Activated CD8-positive, alpha-beta memory T cell treated with anti-CD3 and anti-CD28 coated beads, Interleukin-2, amount 10 ng/mL, durations not matched to agents 7 days and 5 days (primary cell): ENCODE results near the gene C14orf119. TPM values are rescaled to one million over a fixed set of nuclear protein-coding genes. Genes with fewer than 3 reads are reported as not detected.

Source experiments
- ATAC-seq: fragments of 150-1000 bp; cut with Tn5 transposase; one replicate; pipeline ENCODE4 v1.10.0; 2021; ENCODE audit warnings: moderate library complexity
- CTCF ChIA-PET: fragments of 350-600 bp; sonication (Branson Sonifier 250); formaldehyde crosslinking; loops from one replicate; lab custom pipeline; 2021; ENCODE audit warnings: antibody characterized with exemption; lab: Charles Lee
- DNase-seq: peaks from one replicate; pipeline ENCODE4 v3.0.0-alpha.2; 2020
- H3K27ac Mint-ChIP-seq: one replicate; pipeline ENCODE4 v1.8.0; 2021; ENCODE audit warnings: mild to moderate bottlenecking, mixed read lengths
- H3K27me3 Mint-ChIP-seq: one replicate; pipeline ENCODE4 v1.8.0; 2021; ENCODE audit warnings: mixed read lengths
- H3K36me3 Mint-ChIP-seq: one replicate; pipeline ENCODE4 v1.8.0; 2021; ENCODE audit warnings: mild to moderate bottlenecking, mixed read lengths
- H3K4me1 Mint-ChIP-seq: one replicate; pipeline ENCODE4 v1.8.0; 2021; ENCODE audit warnings: mixed read lengths
- H3K4me3 Mint-ChIP-seq: one replicate; pipeline ENCODE4 v1.8.0; 2021; ENCODE audit warnings: mild to moderate bottlenecking, moderate library complexity, mixed read lengths
- H3K9me3 Mint-ChIP-seq: one replicate; pipeline ENCODE4 v1.8.0; 2022; ENCODE audit warnings: low read depth, mixed read lengths
- total RNA-seq, 2 experiments: library from RNA; stranded (reverse); gene quantifications; one replicate each; pipeline ENCODE4 v1.2.3, GENCODE V29; 2021

Gene C14orf119
- total RNA-seq, 2 experiments from 2014 or later, result 44.6 to 53.2 TPM

DNA sequence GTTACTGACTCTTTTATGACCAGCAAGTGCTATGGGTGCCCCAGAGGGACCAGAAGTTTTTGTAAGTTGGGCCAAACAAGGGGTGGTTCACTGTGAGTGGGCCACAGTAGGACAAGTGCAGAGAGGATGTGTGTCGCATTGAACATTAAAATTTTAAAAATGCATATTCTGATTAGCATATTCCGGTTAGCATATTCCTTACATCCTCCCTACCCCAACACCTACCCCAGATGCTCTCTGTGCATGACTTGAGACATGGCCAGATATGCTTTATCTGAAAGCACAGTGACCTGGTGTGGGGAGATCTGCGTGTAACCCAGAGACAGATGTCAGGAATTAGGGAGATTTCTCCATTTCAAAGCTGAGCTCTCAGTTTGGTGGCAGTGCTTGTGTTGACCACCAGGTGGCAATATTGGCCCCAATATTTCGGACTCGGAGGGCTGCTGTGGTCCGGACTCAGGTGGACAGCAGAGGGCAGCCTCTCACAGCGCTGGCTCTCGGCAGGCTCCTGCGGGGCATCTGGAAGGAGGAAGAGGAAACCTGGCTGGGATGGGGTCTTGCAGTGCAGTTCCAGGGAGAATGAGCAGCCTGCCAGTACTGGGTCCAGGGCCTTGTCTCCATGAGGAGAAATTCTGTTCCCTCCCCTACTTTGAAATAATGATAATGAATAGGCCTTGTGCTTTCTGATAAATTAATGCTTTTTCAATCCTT, 25.4 kb downstream of the C14orf119 start:
- CTCF ChIA-PET, result interaction anchor here (0.6 to 6.8 kb wide), 69 partner anchors 9 to 433 kb away, joined by 3 to 285 read pairs (median 5); partner anchors contain the start of genes ACIN1, AJUBA, C14orf119 and CDH24
- no peaks in the 10 kb centered on the region for H3K36me3 Mint-ChIP-seq
- no peaks in the 10 kb centered on the region for H3K27me3 Mint-ChIP-seq
- H3K4me1 Mint-ChIP-seq, result peaks cover 35% of the 10 kb centered on the region
- H3K4me3 Mint-ChIP-seq, result peak overlapping the region; percentile 22
- ATAC-seq (peak; percentile 84), DNase-seq (peak; percentile 91)
- H3K9me3 Mint-ChIP-seq, result no peaks in the 10 kb centered on the region
- H3K27ac Mint-ChIP-seq, result peak overlapping the region; percentile 91

DNA sequence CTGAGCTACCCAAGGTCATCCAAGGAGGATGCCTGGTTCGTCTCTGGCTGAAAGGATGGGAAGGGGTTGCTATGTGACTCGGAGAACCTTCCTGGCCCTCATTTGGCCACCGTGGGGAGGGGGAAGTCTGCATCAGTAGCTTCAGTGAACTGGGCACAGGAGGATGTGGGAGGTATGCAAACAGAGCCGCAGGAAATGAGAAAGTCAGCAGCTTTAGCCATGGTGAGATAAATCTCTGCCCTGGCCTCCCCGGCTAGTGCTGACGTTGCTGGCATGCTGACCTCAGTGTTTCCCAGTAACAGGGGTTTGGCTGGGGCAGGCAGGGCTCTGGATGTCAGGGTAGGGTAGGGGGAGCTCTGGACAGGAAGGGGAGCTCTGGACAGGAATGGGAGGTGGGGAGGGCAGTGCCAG, 26.1 kb downstream of the C14orf119 start:
- ATAC-seq, result no peak
- no peaks in the 10 kb centered on the region for H3K36me3 Mint-ChIP-seq
- H3K4me1 Mint-ChIP-seq, result peaks cover 34% of the 10 kb centered on the region
- no peak overlapping the region for H3K4me3 Mint-ChIP-seq
- no peaks in the 10 kb centered on the region for H3K9me3 Mint-ChIP-seq
- CTCF ChIA-PET, result interaction anchor here (0.7 to 6.8 kb wide), 42 partner anchors 9 to 260 kb away, joined by 3 to 285 read pairs (median 7); partner anchors contain the start of genes ACIN1, C14orf119, CDH24 and CIROP
- no peaks in the 10 kb centered on the region for H3K27me3 Mint-ChIP-seq
- H3K27ac Mint-ChIP-seq, result peak overlapping the region; percentile 91
- peak; percentile 51 for DNase-seq

DNA sequence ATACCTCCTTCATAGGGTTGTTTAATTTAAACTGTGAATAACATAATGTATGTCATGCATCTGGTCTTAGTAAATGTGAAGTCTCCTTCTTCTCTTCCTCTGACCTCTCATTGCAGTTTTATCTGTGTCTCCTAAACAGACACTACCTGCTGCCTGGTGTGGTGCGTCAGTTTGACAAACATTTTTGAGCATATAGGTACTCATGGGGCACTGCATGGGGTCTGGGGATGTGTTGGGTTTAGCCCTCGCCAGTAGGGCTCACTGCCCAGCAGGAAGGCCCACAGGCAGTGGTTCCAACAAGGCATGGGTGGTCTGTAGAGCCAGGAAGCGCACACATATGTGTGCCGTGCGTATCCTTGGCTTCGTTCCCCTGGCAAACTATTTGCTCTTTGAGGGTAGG, 26.8 kb downstream of the C14orf119 start:
- CTCF ChIA-PET, result interaction anchor here (0.9 to 6.8 kb wide), 20 partner anchors 10 to 260 kb away, joined by 3 to 285 read pairs (median 16); partner anchors contain the start of genes ACIN1, C14orf119, CDH24 and HAUS4
- peaks cover 34% of the 10 kb centered on the region for H3K4me1 Mint-ChIP-seq
- DNase-seq, result no peak
- H3K9me3 Mint-ChIP-seq, result no peaks in the 10 kb centered on the region
- H3K27ac Mint-ChIP-seq, result no peak overlapping the region
- no peaks in the 10 kb centered on the region for H3K27me3 Mint-ChIP-seq
- no peak for ATAC-seq
- no peaks in the 10 kb centered on the region for H3K36me3 Mint-ChIP-seq
- H3K4me3 Mint-ChIP-seq, result no peak overlapping the region

DNA sequence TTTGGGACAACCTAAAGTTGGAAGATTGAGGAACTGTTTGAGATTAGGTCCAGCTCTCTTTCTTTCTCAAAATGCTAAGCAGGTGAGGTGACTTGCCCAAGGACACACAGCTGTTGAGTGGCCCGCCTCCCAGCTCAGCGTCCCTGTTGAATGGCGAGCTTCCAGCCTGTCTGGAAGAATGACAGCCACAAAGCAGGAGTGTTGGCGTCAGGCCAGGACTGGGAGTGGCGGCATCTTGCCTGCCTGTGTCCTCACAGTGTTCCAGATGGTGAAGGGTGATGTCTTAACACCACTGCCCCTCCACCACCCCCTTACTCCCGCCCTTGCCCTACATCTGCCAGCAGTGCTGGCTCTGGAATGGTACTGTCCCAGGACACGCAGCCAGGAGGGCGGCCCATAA, 28.1 kb downstream of the C14orf119 start:
- CTCF ChIA-PET, result interaction anchor here (0.5 to 6.8 kb wide), 2 partner anchors 38 to 58 kb away, joined by 3 to 285 read pairs; partner anchors contain the start of gene SLC7A8
- Mint-ChIP-seq H3K4me3 (no peak overlapping the region), H3K36me3 (no peaks in the 10 kb centered on the region), H3K27ac (no peak overlapping the region), H3K9me3 (no peaks in the 10 kb centered on the region), H3K4me1 (peaks cover 36% of the 10 kb centered on the region), H3K27me3 (no peaks in the 10 kb centered on the region)
- no peak for DNase-seq
- no peak for ATAC-seq

DNA sequence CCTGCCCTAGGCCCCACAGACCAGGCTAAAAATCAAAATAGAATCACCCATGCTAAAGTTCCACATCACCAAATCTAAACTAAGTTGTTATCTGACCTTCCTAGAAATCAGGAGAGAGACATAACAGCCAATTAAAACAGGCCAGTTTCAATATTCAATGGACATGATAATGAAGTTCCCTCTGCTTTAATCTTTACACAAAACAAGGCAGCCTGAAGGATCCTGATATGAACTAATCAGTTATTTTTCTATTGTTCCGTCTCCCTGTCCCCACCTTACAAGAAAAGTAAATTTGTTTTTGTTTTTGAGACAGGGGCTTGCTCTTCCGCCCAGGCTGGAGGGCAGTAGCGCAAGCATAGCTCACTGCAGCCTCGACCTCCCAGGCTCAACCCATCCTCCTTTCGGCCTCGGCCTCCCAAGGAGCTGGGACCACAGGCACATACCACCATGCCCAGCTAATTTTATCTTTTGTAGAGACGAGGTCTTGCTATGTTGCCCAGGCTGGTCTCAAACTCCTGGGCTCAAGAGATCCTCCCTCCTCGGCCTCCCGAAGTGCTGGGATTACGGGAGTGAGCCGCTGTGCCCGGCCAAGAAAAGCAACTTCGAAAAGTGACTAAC, 29.1 kb downstream of the C14orf119 start:
- no peaks in the 10 kb centered on the region for H3K9me3 Mint-ChIP-seq
- H3K4me3 Mint-ChIP-seq, result no peak overlapping the region
- H3K36me3 Mint-ChIP-seq, result no peaks in the 10 kb centered on the region
- H3K27ac Mint-ChIP-seq, result no peak overlapping the region
- H3K4me1 Mint-ChIP-seq, result peaks cover 32% of the 10 kb centered on the region
- DNase-seq, result no peak
- H3K27me3 Mint-ChIP-seq, result peaks cover 2% of the 10 kb centered on the region
- CTCF ChIA-PET, result interaction anchor here (1.2 to 6.8 kb wide), 2 partner anchors 56 to 57 kb away, joined by 3 to 285 read pairs; partner anchors contain the start of gene SLC7A8
- ATAC-seq, result no peak

DNA sequence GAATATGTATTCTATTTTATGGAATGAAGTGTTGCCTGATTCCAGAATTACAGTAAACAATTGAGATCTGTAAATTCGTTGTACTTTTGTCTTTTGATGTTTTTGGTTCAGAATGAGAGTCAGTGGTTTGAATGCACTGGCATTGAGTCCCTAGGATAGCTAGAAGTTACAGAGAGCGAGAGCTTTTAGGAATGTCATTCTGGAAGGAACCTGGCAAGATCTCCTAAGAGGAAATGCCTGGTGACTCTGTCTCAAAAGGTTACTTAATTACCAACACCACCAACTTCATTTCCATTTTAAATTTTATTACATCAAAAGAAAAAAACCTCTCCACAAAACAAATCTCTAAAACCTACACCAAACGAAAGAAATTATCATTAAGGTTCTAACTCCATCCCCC, 29.7 kb downstream of the C14orf119 start:
- Mint-ChIP-seq H3K27ac (no peak overlapping the region), H3K36me3 (no peaks in the 10 kb centered on the region), H3K27me3 (peaks cover 2% of the 10 kb centered on the region), H3K4me3 (no peak overlapping the region), H3K4me1 (peaks cover 26% of the 10 kb centered on the region), H3K9me3 (no peaks in the 10 kb centered on the region)
- CTCF ChIA-PET, result interaction anchor here (0.8 to 6.8 kb wide), 3 partner anchors 56 to 70 kb away, joined by 3 to 285 read pairs (median 3); partner anchors contain the start of gene SLC7A8
- no peak for DNase-seq
- no peak for ATAC-seq

DNA sequence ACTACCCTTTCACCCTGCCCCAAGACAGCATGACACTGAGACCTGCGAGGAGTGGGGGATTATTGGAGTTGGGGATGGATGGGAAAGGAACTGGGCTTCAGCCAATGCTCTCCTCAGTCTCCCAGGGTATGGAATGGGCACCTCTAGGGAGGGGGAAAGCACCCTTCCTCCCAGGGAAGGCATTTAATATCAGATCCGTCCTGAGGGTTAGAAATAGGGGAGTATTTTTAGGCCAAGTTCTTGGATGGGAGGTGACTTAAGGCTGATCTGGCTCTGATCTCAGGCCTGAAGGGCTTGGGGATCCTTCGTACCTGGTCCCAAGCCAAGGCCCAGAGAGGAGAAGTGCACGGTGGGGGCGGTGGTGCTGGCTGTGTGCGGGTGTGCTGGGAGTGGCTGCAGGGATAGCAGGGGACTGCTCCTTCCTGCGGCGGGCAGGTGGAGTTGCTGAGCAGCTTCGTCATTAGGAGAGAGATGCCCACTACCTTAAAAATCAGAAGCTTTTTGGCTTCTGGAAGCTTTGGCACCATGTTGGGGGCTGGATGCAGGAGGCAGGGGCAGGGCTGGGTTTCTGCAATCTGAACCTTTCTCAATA, 30.7 kb downstream of the C14orf119 start:
- Mint-ChIP-seq H3K4me1 (peaks cover 16% of the 10 kb centered on the region), H3K4me3 (no peak overlapping the region), H3K27me3 (peaks cover 7% of the 10 kb centered on the region), H3K27ac (no peak overlapping the region), H3K36me3 (no peaks in the 10 kb centered on the region), H3K9me3 (no peaks in the 10 kb centered on the region)
- DNase-seq (no peak), ATAC-seq (no peak)
- CTCF ChIA-PET, result interaction anchor here (1.0 to 6.8 kb wide), 2 partner anchors 56 to 61 kb away, joined by 3 to 285 read pairs; partner anchors contain the start of gene SLC7A8

DNA sequence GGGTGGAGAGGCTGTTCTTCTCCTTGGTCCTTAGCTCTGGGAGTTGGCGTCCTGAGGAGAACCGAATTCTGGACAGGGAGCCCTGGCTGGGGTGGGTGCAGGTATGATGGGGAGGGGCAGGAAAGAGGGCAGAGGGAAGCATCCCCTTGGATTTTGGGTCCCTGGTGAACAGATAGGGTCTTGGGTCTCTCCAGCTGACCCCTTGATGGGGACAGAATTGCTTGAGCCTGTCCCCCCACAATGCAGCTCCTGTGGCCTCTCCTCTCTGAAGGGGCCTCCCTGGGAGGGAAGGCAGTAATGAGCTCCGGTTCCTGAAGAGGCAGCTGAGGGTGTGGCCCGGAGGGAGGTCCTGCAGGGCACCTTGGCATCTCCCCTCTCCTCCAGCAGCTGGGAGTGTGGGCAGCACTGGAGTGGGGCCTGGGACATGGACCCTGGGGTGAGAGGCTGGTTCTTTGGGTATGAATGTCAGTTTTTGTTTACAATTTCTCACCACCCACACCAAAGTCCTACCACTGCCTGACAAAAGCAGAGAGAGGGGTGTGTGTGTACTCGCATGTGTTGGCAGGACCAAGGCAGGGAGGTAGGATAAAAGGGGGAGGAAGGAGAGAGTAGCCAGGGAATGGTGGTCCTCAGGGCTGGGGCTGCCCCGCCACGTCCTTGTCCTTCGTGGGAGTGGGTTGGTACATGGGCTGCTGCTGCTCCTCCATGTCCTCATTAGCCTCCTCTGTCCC, 31.4 kb downstream of the C14orf119 start:
- CTCF ChIA-PET, result interaction anchor here (1.0 kb wide), 1 partner anchor 60 kb away, joined by 3 read pairs; no protein-coding TSS in a partner anchor
- Mint-ChIP-seq H3K4me1 (peaks cover 9% of the 10 kb centered on the region), H3K36me3 (no peaks in the 10 kb centered on the region), H3K9me3 (no peaks in the 10 kb centered on the region), H3K27me3 (peaks cover 7% of the 10 kb centered on the region), H3K27ac (no peak overlapping the region), H3K4me3 (no peak overlapping the region)
- DNase-seq (no peak), ATAC-seq (no peak)

DNA sequence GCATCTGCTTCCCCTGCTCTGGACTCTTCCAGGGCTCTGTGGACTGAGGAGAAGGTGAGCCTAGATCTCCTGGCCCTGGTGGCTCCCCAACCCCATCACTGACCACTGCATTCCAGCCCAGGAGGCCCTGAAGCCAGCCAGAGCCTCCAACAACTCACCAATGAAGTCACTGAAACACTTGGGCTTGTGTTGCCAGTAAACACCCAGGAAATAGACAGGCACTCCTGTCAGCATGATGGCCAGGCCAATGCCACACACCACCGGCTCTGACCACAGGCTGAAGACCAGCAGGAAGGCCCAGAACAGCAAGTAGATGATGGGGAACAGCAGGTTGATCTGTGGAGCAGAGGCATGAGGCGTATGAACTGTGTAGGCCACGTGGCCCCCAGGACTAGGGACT, 32.6 kb downstream of the C14orf119 start:
- Mint-ChIP-seq H3K27me3 (peaks cover 7% of the 10 kb centered on the region), H3K4me3 (no peak overlapping the region), H3K27ac (peak overlapping the region; percentile 5), H3K36me3 (no peaks in the 10 kb centered on the region), H3K9me3 (no peaks in the 10 kb centered on the region), H3K4me1 (peaks cover 9% of the 10 kb centered on the region)
- CTCF ChIA-PET, result no interaction called here
- no peak for DNase-seq
- no peak for ATAC-seq

DNA sequence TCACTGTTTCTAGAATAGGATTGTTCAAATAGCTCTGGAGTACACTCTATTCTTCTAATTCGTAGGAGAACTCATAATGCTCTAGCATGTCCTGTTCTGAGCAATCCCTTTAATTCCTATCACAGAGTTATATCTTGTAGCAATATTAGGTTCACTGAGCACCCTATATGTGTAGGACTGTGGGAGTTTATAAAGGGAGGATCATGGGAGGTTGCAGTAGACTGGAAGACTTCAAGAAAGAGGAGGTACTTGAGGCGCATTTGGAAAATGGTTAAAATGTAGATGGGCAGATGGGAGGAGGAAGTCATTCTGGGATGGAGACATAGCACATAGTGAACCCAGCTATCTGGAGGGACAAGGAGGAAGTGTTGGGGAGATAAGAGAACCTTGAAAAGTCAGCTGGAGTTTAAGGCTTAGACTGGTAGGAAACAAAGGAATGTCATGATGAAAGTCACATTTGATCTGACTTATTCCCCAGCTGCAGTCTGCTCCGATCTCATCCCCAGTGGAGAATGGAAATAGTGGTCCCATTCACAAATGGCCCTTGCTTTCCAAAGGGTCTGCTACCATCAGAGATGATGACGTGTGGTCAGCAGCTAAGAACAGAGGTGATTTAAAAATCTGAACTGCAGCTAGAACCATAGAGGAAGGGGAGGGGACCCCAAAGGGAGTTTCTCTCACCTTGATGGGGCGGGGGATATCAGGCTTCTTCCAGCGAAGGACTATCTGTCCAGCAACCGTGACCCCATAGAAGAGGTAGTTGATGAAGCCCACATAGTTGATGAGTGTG, 33.9 kb downstream of the C14orf119 start:
- Mint-ChIP-seq H3K4me1 (peaks cover 9% of the 10 kb centered on the region), H3K9me3 (no peaks in the 10 kb centered on the region), H3K27ac (no peak overlapping the region), H3K4me3 (no peak overlapping the region), H3K36me3 (no peaks in the 10 kb centered on the region), H3K27me3 (peaks cover 7% of the 10 kb centered on the region)
- CTCF ChIA-PET, result interaction anchor here (0.8 to 5.2 kb wide), 2 partner anchors 9 to 143 kb away, joined by 3 to 36 read pairs; no protein-coding TSS in a partner anchor
- ATAC-seq (no peak), DNase-seq (no peak)

DNA sequence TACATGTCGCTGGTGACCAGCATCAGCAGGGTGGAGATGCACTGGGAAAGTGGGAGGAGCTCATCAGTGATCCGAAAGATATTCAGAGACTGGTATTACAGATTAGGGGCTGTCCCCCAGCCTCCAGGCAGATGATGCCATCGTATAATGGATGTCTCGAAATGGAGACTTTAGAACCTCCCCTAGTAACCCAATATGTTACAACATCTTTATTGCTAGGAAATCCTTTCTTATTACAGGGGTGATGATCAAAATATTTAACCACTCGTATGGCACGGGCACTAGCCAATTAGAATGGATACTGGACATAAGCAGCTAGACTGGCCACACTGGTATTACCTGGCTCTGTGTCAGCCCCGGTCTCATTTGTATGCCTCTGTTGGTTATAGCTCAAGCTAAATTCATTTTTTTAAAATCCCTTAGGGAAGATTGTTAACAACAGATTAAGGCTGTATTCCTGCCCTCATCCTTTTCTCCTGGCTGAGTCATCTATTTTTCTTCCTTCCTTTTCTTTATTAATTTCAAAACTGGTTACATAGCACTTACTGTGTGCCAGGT, 34.5 kb downstream of the C14orf119 start:
- DNase-seq, result no peak
- no peak overlapping the region for H3K4me3 Mint-ChIP-seq
- H3K9me3 Mint-ChIP-seq, result no peaks in the 10 kb centered on the region
- H3K27me3 Mint-ChIP-seq, result peaks cover 7% of the 10 kb centered on the region
- ATAC-seq, result no peak
- CTCF ChIA-PET, result interaction anchor here (1.1 to 5.2 kb wide), 2 partner anchors 9 to 58 kb away, joined by 4 to 36 read pairs; no protein-coding TSS in a partner anchor
- no peaks in the 10 kb centered on the region for H3K36me3 Mint-ChIP-seq
- no peak overlapping the region for H3K27ac Mint-ChIP-seq
- H3K4me1 Mint-ChIP-seq, result peaks cover 9% of the 10 kb centered on the region

DNA sequence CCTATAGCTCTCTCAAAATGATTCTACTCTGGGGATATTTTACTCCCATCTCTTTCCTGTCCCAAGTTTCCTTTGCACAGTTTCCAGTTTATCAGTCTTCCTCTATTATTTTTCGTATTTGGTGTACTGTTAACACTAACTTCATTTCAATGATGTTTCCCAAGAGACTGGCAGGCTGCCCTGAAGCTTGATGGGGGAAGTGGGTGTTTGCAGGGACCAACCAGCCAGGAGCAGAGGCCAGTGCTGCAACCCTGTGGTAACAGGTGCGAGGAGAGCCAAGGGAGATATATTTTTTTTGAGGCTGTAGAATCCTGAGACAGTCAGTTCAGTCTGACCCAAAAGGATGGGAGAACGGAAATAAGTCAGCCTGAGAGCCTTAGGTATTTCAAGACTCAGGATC, 35.6 kb downstream of the C14orf119 start:
- Mint-ChIP-seq H3K27ac (no peak overlapping the region), H3K27me3 (peaks cover 7% of the 10 kb centered on the region), H3K9me3 (no peaks in the 10 kb centered on the region), H3K36me3 (no peaks in the 10 kb centered on the region), H3K4me3 (no peak overlapping the region), H3K4me1 (peaks cover 9% of the 10 kb centered on the region)
- no peak for ATAC-seq
- DNase-seq, result no peak
- CTCF ChIA-PET, result interaction anchor here (0.9 to 5.2 kb wide), 4 partner anchors 10 to 62 kb away, joined by 3 to 36 read pairs (median 4); no protein-coding TSS in a partner anchor
